Stimulated activated memory B cell treated with anti-CD40 and anti-IgM and Interleukin-4, amounts not matched to agents 10 μg/mL and 1 μg/mL and 100 μg/mL, for 72 hours (primary cell): ENCODE results near the gene RPS6KA5.

Experiments used
- ATAC-seq: fragments of 150-1000 bp; cut with Tn5 transposase; 2 replicates; pipeline ENCODE4 v1.10.0; 2021
- H3K27ac Mint-ChIP-seq: one replicate; pipeline ENCODE4 v1.8.0; 2022; ENCODE audit warnings: mild to moderate bottlenecking, mixed read lengths
- H3K27me3 Mint-ChIP-seq: one replicate; pipeline ENCODE4 v1.8.0; 2022; ENCODE audit warnings: mixed read lengths
- H3K36me3 Mint-ChIP-seq: one replicate; pipeline ENCODE4 v1.8.0; 2022; ENCODE audit warnings: mixed read lengths
- H3K4me1 Mint-ChIP-seq: one replicate; pipeline ENCODE4 v1.8.0; 2022; ENCODE audit warnings: mixed read lengths
- H3K4me3 Mint-ChIP-seq: one replicate; pipeline ENCODE4 v1.8.0; 2022; ENCODE audit warnings: mild to moderate bottlenecking, moderate library complexity, mixed read lengths
- H3K9me3 Mint-ChIP-seq: one replicate; pipeline ENCODE4 v1.8.0; 2022; ENCODE audit warnings: mixed read lengths

Gene RPS6KA5

GRCh38 chr14:91082282-91082681, 21.8 kb upstream of the RPS6KA5 start:
- H3K27ac Mint-ChIP-seq, result no peak overlapping the region
- peaks cover 4% of the 10 kb centered on the region for H3K4me1 Mint-ChIP-seq
- no peak overlapping the region for H3K4me3 Mint-ChIP-seq
- peaks cover 12% of the 10 kb centered on the region for H3K36me3 Mint-ChIP-seq
- ATAC-seq, result no peak
- no peaks in the 10 kb centered on the region for H3K27me3 Mint-ChIP-seq
- H3K9me3 Mint-ChIP-seq, result no peaks in the 10 kb centered on the region

- H3K36me3 Mint-ChIP-seq, result peaks cover 12% of the 10 kb centered on the region
- no peak overlapping the region for H3K4me3 Mint-ChIP-seq
- H3K4me1 Mint-ChIP-seq, result no peaks in the 10 kb centered on the region
- no peaks in the 10 kb centered on the region for H3K27me3 Mint-ChIP-seq
- no peak overlapping the region for H3K27ac Mint-ChIP-seq
- H3K9me3 Mint-ChIP-seq, result no peaks in the 10 kb centered on the region
- no peak for ATAC-seq
Measured at GRCh38 chr14:91080071-91080470, 19.6 kb upstream of the RPS6KA5 start.

GRCh38 chr14:91078095-91078737, 17.8 kb upstream of the RPS6KA5 start:
- Mint-ChIP-seq H3K9me3 (no peaks in the 10 kb centered on the region), H3K4me3 (no peak overlapping the region), H3K27ac (no peak overlapping the region), H3K36me3 (peaks cover 12% of the 10 kb centered on the region), H3K4me1 (no peaks in the 10 kb centered on the region), H3K27me3 (no peaks in the 10 kb centered on the region)
- no peak for ATAC-seq

- H3K27ac Mint-ChIP-seq, result no peak overlapping the region
- no peak overlapping the region for H3K4me3 Mint-ChIP-seq
- ATAC-seq, result no peak
- peaks cover 2% of the 10 kb centered on the region for H3K9me3 Mint-ChIP-seq
- H3K4me1 Mint-ChIP-seq, result no peaks in the 10 kb centered on the region
- no peaks in the 10 kb centered on the region for H3K27me3 Mint-ChIP-seq
- peaks cover 2% of the 10 kb centered on the region for H3K36me3 Mint-ChIP-seq
Measured at GRCh38 chr14:91075553-91075952, 15.1 kb upstream of the RPS6KA5 start.

GRCh38 chr14:91070572-91070971, 10.1 kb upstream of the RPS6KA5 start:
- peaks cover 11% of the 10 kb centered on the region for H3K4me1 Mint-ChIP-seq
- H3K27me3 Mint-ChIP-seq, result no peaks in the 10 kb centered on the region
- peaks cover 6% of the 10 kb centered on the region for H3K36me3 Mint-ChIP-seq
- no peak overlapping the region for H3K4me3 Mint-ChIP-seq
- peaks cover 5% of the 10 kb centered on the region for H3K9me3 Mint-ChIP-seq
- H3K27ac Mint-ChIP-seq, result no peak overlapping the region
- no peak for ATAC-seq

GRCh38 chr14:91068642-91069041, 8.2 kb upstream of the RPS6KA5 start:
- H3K4me3 Mint-ChIP-seq, result no peak overlapping the region
- H3K4me1 Mint-ChIP-seq, result peaks cover 14% of the 10 kb centered on the region
- H3K9me3 Mint-ChIP-seq, result peaks cover 5% of the 10 kb centered on the region
- H3K27ac Mint-ChIP-seq, result no peak overlapping the region
- H3K27me3 Mint-ChIP-seq, result no peaks in the 10 kb centered on the region
- H3K36me3 Mint-ChIP-seq, result peaks cover 6% of the 10 kb centered on the region
- ATAC-seq, result no peak

GRCh38 chr14:91067186-91067585, 6.7 kb upstream of the RPS6KA5 start:
- ATAC-seq, result peak; percentile 55
- no peak overlapping the region for H3K4me3 Mint-ChIP-seq
- H3K9me3 Mint-ChIP-seq, result peaks cover 5% of the 10 kb centered on the region
- H3K27me3 Mint-ChIP-seq, result no peaks in the 10 kb centered on the region
- peaks cover 6% of the 10 kb centered on the region for H3K36me3 Mint-ChIP-seq
- H3K4me1 Mint-ChIP-seq, result peaks cover 24% of the 10 kb centered on the region
- peak overlapping the region; percentile 33 for H3K27ac Mint-ChIP-seq

- Mint-ChIP-seq H3K4me1 (peaks cover 24% of the 10 kb centered on the region), H3K4me3 (no peak overlapping the region), H3K27ac (no peak overlapping the region)
Measured at GRCh38 chr14:91065266-91065665, 4.8 kb upstream of the RPS6KA5 start.

GRCh38 chr14:91063119-91063518, 2.7 kb upstream of the RPS6KA5 start:
- ATAC-seq, result no peak
- Mint-ChIP-seq H3K4me3 (no peak overlapping the region), H3K9me3 (no peaks in the 10 kb centered on the region), H3K4me1 (peaks cover 31% of the 10 kb centered on the region), H3K27me3 (no peaks in the 10 kb centered on the region), H3K27ac (peak overlapping the region; percentile 14), H3K36me3 (no peaks in the 10 kb centered on the region)

More at GRCh38 chr14:91065266-91065665, 4.8 kb upstream of the RPS6KA5 start:
- no peaks in the 10 kb centered on the region for H3K27me3 Mint-ChIP-seq
- peaks cover 1% of the 10 kb centered on the region for H3K36me3 Mint-ChIP-seq
- no peak for ATAC-seq
- H3K9me3 Mint-ChIP-seq, result no peaks in the 10 kb centered on the region

- Mint-ChIP-seq H3K4me3 (no peak overlapping the region), H3K27ac (peak overlapping the region; percentile 14), H3K27me3 (no peaks in the 10 kb centered on the region)
Measured at GRCh38 chr14:91062600-91062999, 2.2 kb upstream of the RPS6KA5 start.

GRCh38 chr14:91061056-91061887, 831 bp upstream of the RPS6KA5 start:
- Mint-ChIP-seq H3K4me1 (peaks cover 26% of the 10 kb centered on the region), H3K36me3 (no peaks in the 10 kb centered on the region)

More at GRCh38 chr14:91062600-91062999, 2.2 kb upstream of the RPS6KA5 start:
- no peak for ATAC-seq
- Mint-ChIP-seq H3K4me1 (peaks cover 33% of the 10 kb centered on the region), H3K9me3 (no peaks in the 10 kb centered on the region), H3K36me3 (no peaks in the 10 kb centered on the region)

GRCh38 chr14:91059576-91060350, 678 bp downstream of the RPS6KA5 start:
- no peaks in the 10 kb centered on the region for H3K9me3 Mint-ChIP-seq
- H3K36me3 Mint-ChIP-seq, result no peaks in the 10 kb centered on the region
- H3K4me1 Mint-ChIP-seq, result peaks cover 34% of the 10 kb centered on the region
- ATAC-seq, result peak; percentile 68
- no peaks in the 10 kb centered on the region for H3K27me3 Mint-ChIP-seq
- peak overlapping the region; percentile 88 for H3K4me3 Mint-ChIP-seq
- no peak overlapping the region for H3K27ac Mint-ChIP-seq

More at GRCh38 chr14:91061056-91061887, 831 bp upstream of the RPS6KA5 start:
- no peak for ATAC-seq
- Mint-ChIP-seq H3K27me3 (no peaks in the 10 kb centered on the region), H3K27ac (no peak overlapping the region), H3K9me3 (no peaks in the 10 kb centered on the region), H3K4me3 (no peak overlapping the region)

GRCh38 chr14:91058042-91058581, 2.3 kb downstream of the RPS6KA5 start:
- Mint-ChIP-seq H3K4me1 (peaks cover 35% of the 10 kb centered on the region), H3K9me3 (no peaks in the 10 kb centered on the region), H3K4me3 (no peak overlapping the region), H3K36me3 (no peaks in the 10 kb centered on the region), H3K27me3 (no peaks in the 10 kb centered on the region), H3K27ac (no peak overlapping the region)
- ATAC-seq, result no peak

GRCh38 chr14:91056361-91056760, 4.1 kb downstream of the RPS6KA5 start:
- peaks cover 38% of the 10 kb centered on the region for H3K4me1 Mint-ChIP-seq
- no peak overlapping the region for H3K4me3 Mint-ChIP-seq
- no peaks in the 10 kb centered on the region for H3K36me3 Mint-ChIP-seq
- ATAC-seq, result no peak
- no peaks in the 10 kb centered on the region for H3K9me3 Mint-ChIP-seq
- no peaks in the 10 kb centered on the region for H3K27me3 Mint-ChIP-seq
- H3K27ac Mint-ChIP-seq, result peak overlapping the region; percentile 25

GRCh38 chr14:91055016-91055415, 5.4 kb downstream of the RPS6KA5 start:
- ATAC-seq, result no peak
- H3K9me3 Mint-ChIP-seq, result no peaks in the 10 kb centered on the region
- H3K27me3 Mint-ChIP-seq, result no peaks in the 10 kb centered on the region
- no peak overlapping the region for H3K4me3 Mint-ChIP-seq
- H3K27ac Mint-ChIP-seq, result no peak overlapping the region
- H3K4me1 Mint-ChIP-seq, result peaks cover 38% of the 10 kb centered on the region
- H3K36me3 Mint-ChIP-seq, result no peaks in the 10 kb centered on the region
